Heart left ventricle (tissue), 13 donors: ENCODE measurements around the gene NFAT5.

Source experiments
- CTCF ChIP-seq, 12 donors: fragments of 200-600 bp; sonication (generic) in 4 of 12; IDR thresholded peaks; one replicate each; pipeline versions ENCODE4 v1.5.0 to v1.8.0; 2018 to 2022; ENCODE audit warnings: antibody characterized with exemption in 12 of 12, mild to moderate bottlenecking in 5 of 12
- POLR2A ChIP-seq, 2 donors: fragments of 450-650 bp; IDR thresholded peaks; one replicate each; pipeline ENCODE4 v1.6.1; 2017; ENCODE audit warnings: antibody characterized with exemption in 2 of 2, mild to moderate bottlenecking in 2 of 2, moderate library complexity in 2 of 2
- donor health status: ischemic (EF 13 %, LVEDD 7.1; RV severe dilation, severe dysfunction).
- donor health status: DM: no; HTN: yes; CAD: no.
- donor health status: DM: no; HTN: no; CAD: no.
- donor health status: ischemic (EF 25% LVEDD 6.9; RV normal size, moderate dysfunction).
- donor health status: ischemic (EF 25% LVEDD 5.7; RV mildly dilated, moderate dysfunction).
- donor health status: ischemic (EF 35%, LVEDD 5.7; RV mildly dilated, moderate dysfunction).
- donor health status: nonischemic (EF 11% LVEDD 7.7; RV severe dilation, severe dysfunction).
- donor health status: DM: yes; HTN: yes; CAD: no.
- donor health status: PGD.
- donor health status: ischemic (EF 29% LVEDD 5.4; RV normal size, mild dysfunction).
- donor health status: nonischemic (EF 23%, LVEDD 6.1; RV moderate dilation, normal function).

DNA sequence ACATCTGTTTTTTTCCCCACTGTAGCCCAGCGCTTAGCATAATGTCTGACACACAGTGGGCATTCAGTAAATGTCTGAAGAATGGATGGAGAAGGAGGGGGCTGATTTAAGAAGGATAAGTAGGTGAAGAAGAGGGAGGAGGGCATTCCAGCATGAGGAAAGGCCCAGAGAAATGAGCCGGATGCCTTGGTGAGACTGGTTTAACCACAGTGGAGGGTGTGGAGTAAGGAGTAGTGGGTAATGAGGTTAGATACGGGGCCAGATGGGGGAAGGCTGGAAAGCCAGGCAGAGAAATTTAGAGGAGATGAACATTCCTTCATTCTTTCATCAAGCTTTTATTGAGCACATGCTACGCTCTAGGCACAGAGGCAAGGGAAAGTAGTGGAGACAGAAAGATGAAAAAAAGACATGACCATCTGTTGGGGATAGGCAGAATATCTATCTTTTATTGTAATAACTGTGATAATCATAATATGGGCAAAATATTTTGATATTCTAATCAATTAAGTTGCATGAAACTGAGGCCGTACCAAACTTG is 43.7 kb upstream of the NFAT5 start:
- no peak for TF ChIP-seq CTCF (IDR thresholded peaks at IDR 0.05)
- TF ChIP-seq POLR2A (IDR thresholded peaks at IDR 0.05): no peak
